H9 (cell line): ENCODE data around the gene PATL2. TPM values are rescaled to one million over a fixed set of nuclear protein-coding genes. Genes with fewer than 3 reads are reported as not detected.

Experiments
- DNase-seq: peaks from one replicate; pipeline ENCODE4 v3.0.0-alpha.2; 2017
- H2AFZ ChIP-seq: one replicate; pipeline ENCODE4 v1.6.1; 2013; ENCODE audit warnings: mild to moderate bottlenecking, low read length, control low read depth, moderate library complexity
- H2AK5ac ChIP-seq: 2 replicates; pipeline ENCODE4 v1.6.1; 2013; ENCODE audit warnings: low read length, control low read depth, mixed read lengths; ENCODE audit not compliant: insufficient read length
- H2BK120ac ChIP-seq: one replicate; pipeline ENCODE4 v1.6.1; 2013; ENCODE audit warnings: low read depth, mild to moderate bottlenecking, low read length, control low read depth, inconsistent platforms; ENCODE audit not compliant: poor library complexity, severe bottlenecking
- H2BK12ac ChIP-seq: 2 replicates; pipeline ENCODE4 v1.6.1; 2013; ENCODE audit warnings: low read length, control low read depth, mixed read lengths, low read depth; ENCODE audit not compliant: insufficient read length
- H2BK15ac ChIP-seq: 2 replicates; pipeline ENCODE4 v1.6.1; 2013; ENCODE audit warnings: low read depth, low read length, control low read depth
- H2BK20ac ChIP-seq: one replicate; pipeline ENCODE4 v1.6.1; 2013; ENCODE audit warnings: low read depth, mild to moderate bottlenecking, low read length, control low read depth, inconsistent platforms; ENCODE audit not compliant: poor library complexity, severe bottlenecking
- H2BK5ac ChIP-seq: 2 replicates; pipeline ENCODE4 v1.6.1; 2013; ENCODE audit warnings: low read length, control low read depth, mixed read lengths; ENCODE audit not compliant: insufficient read length
- H3K14ac ChIP-seq: 2 replicates; pipeline ENCODE4 v1.6.1; 2013; ENCODE audit warnings: low read length, control low read depth; ENCODE audit not compliant: insufficient read depth
- H3K18ac ChIP-seq: 2 replicates; pipeline ENCODE4 v1.6.1; 2013; ENCODE audit warnings: low read depth, mild to moderate bottlenecking, mixed read lengths, low read length, control low read depth; ENCODE audit not compliant: insufficient read length
- H3K23ac ChIP-seq: 2 replicates; pipeline ENCODE4 v1.6.1; 2013; ENCODE audit warnings: low read length, control low read depth, mixed read lengths, low read depth; ENCODE audit not compliant: insufficient read length
- H3K23me2 ChIP-seq: 2 replicates; pipeline ENCODE4 v1.6.1; 2013; ENCODE audit warnings: low read depth, mild to moderate bottlenecking, mixed read lengths, low read length, control low read depth; ENCODE audit not compliant: insufficient read length, poor library complexity, severe bottlenecking
- H3K27ac ChIP-seq: 2 replicates; pipeline ENCODE4 v1.5.1; 2013; ENCODE audit warnings: low read length, control low read depth, mixed read lengths, low read depth; ENCODE audit not compliant: insufficient read length
- H3K27me3 ChIP-seq: 2 replicates; pipeline ENCODE4 v1.6.1; 2013; ENCODE audit warnings: low read length, control low read depth, inconsistent platforms; ENCODE audit not compliant: insufficient read depth
- H3K4ac ChIP-seq: 2 replicates; pipeline ENCODE4 v1.6.1; 2013; ENCODE audit warnings: low read depth, mild to moderate bottlenecking, control low read depth, inconsistent platforms, low read length, moderate library complexity
- H3K4me1 ChIP-seq: 2 replicates; pipeline ENCODE4 v1.6.1; 2013; ENCODE audit warnings: low read length, control low read depth, inconsistent platforms; ENCODE audit not compliant: insufficient read depth
- H3K4me2 ChIP-seq: 2 replicates; pipeline ENCODE4 v1.6.1; 2013; ENCODE audit warnings: low read length, control low read depth, mixed read lengths; ENCODE audit not compliant: insufficient read length, insufficient read depth
- H3K56ac ChIP-seq: 2 replicates; pipeline ENCODE4 v1.6.1; 2013; ENCODE audit warnings: low read depth, mild to moderate bottlenecking, mixed read lengths, low read length, control low read depth; ENCODE audit not compliant: insufficient read length
- H3K79me1 ChIP-seq: 2 replicates; pipeline ENCODE4 v1.6.1; 2013; ENCODE audit warnings: low read depth, mild to moderate bottlenecking, moderate library complexity, low read length, control low read depth, inconsistent platforms; ENCODE audit not compliant: insufficient read depth, poor library complexity, severe bottlenecking
- H3K79me2 ChIP-seq: 2 replicates; pipeline ENCODE4 v1.6.1; 2013; ENCODE audit warnings: low read length, control low read depth, inconsistent platforms; ENCODE audit not compliant: insufficient read depth
- H3K9ac ChIP-seq: 2 replicates; pipeline ENCODE4 v1.6.1; 2013; ENCODE audit warnings: low read length, control low read depth, mixed read lengths; ENCODE audit not compliant: insufficient read length; ENCODE audit errors: extremely low read depth
- H3K9me3 ChIP-seq: one replicate; pipeline ENCODE4 v1.6.1; 2013; ENCODE audit warnings: low read depth, low read length, inconsistent platforms; ENCODE audit not compliant: control insufficient read depth
- H3T11ph ChIP-seq: one replicate; pipeline ENCODE4 v1.6.1; 2013; ENCODE audit warnings: mild to moderate bottlenecking, low read length, control low read depth, inconsistent platforms
- H4K20me1 ChIP-seq: one replicate; pipeline ENCODE4 v1.6.1; 2013; ENCODE audit not compliant: control insufficient read depth, insufficient read length, insufficient read depth
- H4K5ac ChIP-seq: 2 replicates; pipeline ENCODE4 v1.6.1; 2013; ENCODE audit warnings: low read depth, mild to moderate bottlenecking, mixed read lengths, low read length, control low read depth; ENCODE audit not compliant: insufficient read length
- H4K8ac ChIP-seq: replicated peaks from 2 replicates; pipeline ENCODE4 v1.6.1; 2013; ENCODE audit warnings: low read length, control low read depth, mixed read lengths, low read depth; ENCODE audit not compliant: insufficient read length
- H4K91ac ChIP-seq: 2 replicates; pipeline ENCODE4 v1.6.1; 2013; ENCODE audit warnings: low read depth, mild to moderate bottlenecking, moderate library complexity, mixed read lengths, low read length, control low read depth; ENCODE audit not compliant: insufficient read length
- H3K27ac Mint-ChIP-seq, 3 experiments: 2 replicates in 2 of 3; 3 replicates in 1 of 3; pipeline ENCODE4 v1.8.0; 2020 to 2021; ENCODE audit warnings: mixed read lengths in 3 of 3, mild to moderate bottlenecking in 1 of 3, moderate library complexity in 1 of 3
- H3K27me3 Mint-ChIP-seq: 2 replicates; pipeline ENCODE4 v1.8.0; 2021; ENCODE audit warnings: low read depth, mild to moderate bottlenecking, moderate library complexity, mixed read lengths
- H3K36me3 Mint-ChIP-seq, 3 experiments: 2 replicates in 2 of 3; 3 replicates in 1 of 3; pipeline ENCODE4 v1.8.0; 2020 to 2021; ENCODE audit warnings: low read depth in 3 of 3, mixed read lengths in 3 of 3; ENCODE audit not compliant: insufficient read depth in 1 of 3
- H3K4me1 Mint-ChIP-seq, 2 experiments: 2 replicates each; pipeline ENCODE4 v1.8.0; 2020; ENCODE audit warnings: mixed read lengths in 2 of 2
- H3K4me3 Mint-ChIP-seq, 2 experiments: 2 replicates in 1 of 2; 3 replicates in 1 of 2; pipeline ENCODE4 v1.8.0; 2020 to 2021; ENCODE audit warnings: mild to moderate bottlenecking in 2 of 2, mixed read lengths in 2 of 2, moderate library complexity in 1 of 2
- H3K9me3 Mint-ChIP-seq, 2 experiments: 2 replicates in 1 of 2; 3 replicates in 1 of 2; pipeline ENCODE4 v1.8.0; 2020; ENCODE audit warnings: mild to moderate bottlenecking in 2 of 2, mixed read lengths in 2 of 2, moderate library complexity in 1 of 2
- CTCF ChIP-seq: fragments of 200-600 bp; sonication (generic); conservative IDR thresholded peaks from 3 replicates; pipeline ENCODE4 v1.8.0; 2021; ENCODE audit warnings: antibody characterized with exemption, mild to moderate bottlenecking
- WGBS: extraction: QIAGEN DNeasy Blood & Tissue Kit; methylation state at CpG from one replicate; pipeline ENCODE4 v1.1.7; 2013; ENCODE audit warnings: missing lambda C conversion rate, low lambda C conversion rate, mixed read lengths; ENCODE audit not compliant: insufficient read length; ENCODE audit errors: extremely low coverage; 5-methylcytosine and 5-hydroxymethylcytosine counted together
- total RNA-seq: library from RNA; stranded (reverse); gene quantifications from 2 replicates; pipeline ENCODE4 v1.2.1, GENCODE V29; 2021

The PATL2 gene
- total RNA-seq, 1 experiment from 2014 or later, result 0.46 TPM

GRCh38 chr15:44654858-44655257 is 56.3 kb downstream of the PATL2 start:
- no peak overlapping the region for H2BK20ac ChIP-seq
- no peak for TF ChIP-seq CTCF

More at GRCh38 chr15:44654858-44655257, 56.3 kb downstream of the PATL2 start:
- WGBS, result no CpG with 5 or more reads among the region's 6 CpGs
- Histone ChIP-seq H3K4me2 (no peak overlapping the region), H3K4ac (no peak overlapping the region), H3K27ac (no peak overlapping the region), H3K56ac (no peak overlapping the region), H2AK5ac (no peak overlapping the region), H3K14ac (no peak overlapping the region), H2BK15ac (no peak overlapping the region), H4K20me1 (no peaks in the 10 kb centered on the region), H2BK120ac (no peak overlapping the region), H3K4me1 (no peaks in the 10 kb centered on the region), H4K91ac (no peak overlapping the region), H3K23ac (no peak overlapping the region), H3K9ac (no peak overlapping the region), H3K23me2 (no peaks in the 10 kb centered on the region), H2AFZ (no peak overlapping the region), H4K8ac (no peak overlapping the region), H3K79me2 (no peaks in the 10 kb centered on the region), H3T11ph (no peak overlapping the region), H3K79me1 (no peaks in the 10 kb centered on the region), H3K9me3 (no peaks in the 10 kb centered on the region), H3K18ac (no peak overlapping the region), H2BK12ac (no peak overlapping the region), H3K27me3 (no peaks in the 10 kb centered on the region), H2BK5ac (no peak overlapping the region), H4K5ac (no peak overlapping the region)
- peaks cover 18 to 69% (median 58%) of the 10 kb centered on the region in 3 experiments; a peak in 6 of 7 replicates for H3K36me3 Mint-ChIP-seq
- no peaks in the 10 kb centered on the region for H3K4me1 Mint-ChIP-seq
- H3K9me3 Mint-ChIP-seq, result no peaks in the 10 kb centered on the region
- H3K4me3 Mint-ChIP-seq, result no peak overlapping the region
- H3K27me3 Mint-ChIP-seq, result no peaks in the 10 kb centered on the region
- no peak for DNase-seq
- no peak overlapping the region; a peak in 1 of 7 replicates for H3K27ac Mint-ChIP-seq
